Body of pancreas (tissue), 4 donors: Measurements from ENCODE around the gene CTNNA2.

Source experiments
- CTCF ChIP-seq, 7 experiments: fragments of 450-650 bp in 4 of 7; fragments of 200-600 bp in 3 of 7; sonication (generic) in 3 of 7; IDR thresholded peaks; one replicate each; pipeline ENCODE4 v1.5.1; 2016 to 2019; ENCODE audit warnings: antibody characterized with exemption in 7 of 7
- POLR2A ChIP-seq, 3 donors: fragments of 450-650 bp; IDR thresholded peaks; one replicate each; pipeline ENCODE4 v1.6.1; 2016; ENCODE audit warnings: antibody characterized with exemption in 3 of 3, mild to moderate bottlenecking in 2 of 3

- TF ChIP-seq CTCF (IDR thresholded peaks at IDR 0.05) (no peak), POLR2A (IDR thresholded peaks at IDR 0.05) (no peak)
Observed at GRCh38 chr2:79721966-79722365, 209.1 kb downstream of the CTNNA2 start.
